ENCODE measurements around the gene CEBPZOS.

The CEBPZOS gene

DNA sequence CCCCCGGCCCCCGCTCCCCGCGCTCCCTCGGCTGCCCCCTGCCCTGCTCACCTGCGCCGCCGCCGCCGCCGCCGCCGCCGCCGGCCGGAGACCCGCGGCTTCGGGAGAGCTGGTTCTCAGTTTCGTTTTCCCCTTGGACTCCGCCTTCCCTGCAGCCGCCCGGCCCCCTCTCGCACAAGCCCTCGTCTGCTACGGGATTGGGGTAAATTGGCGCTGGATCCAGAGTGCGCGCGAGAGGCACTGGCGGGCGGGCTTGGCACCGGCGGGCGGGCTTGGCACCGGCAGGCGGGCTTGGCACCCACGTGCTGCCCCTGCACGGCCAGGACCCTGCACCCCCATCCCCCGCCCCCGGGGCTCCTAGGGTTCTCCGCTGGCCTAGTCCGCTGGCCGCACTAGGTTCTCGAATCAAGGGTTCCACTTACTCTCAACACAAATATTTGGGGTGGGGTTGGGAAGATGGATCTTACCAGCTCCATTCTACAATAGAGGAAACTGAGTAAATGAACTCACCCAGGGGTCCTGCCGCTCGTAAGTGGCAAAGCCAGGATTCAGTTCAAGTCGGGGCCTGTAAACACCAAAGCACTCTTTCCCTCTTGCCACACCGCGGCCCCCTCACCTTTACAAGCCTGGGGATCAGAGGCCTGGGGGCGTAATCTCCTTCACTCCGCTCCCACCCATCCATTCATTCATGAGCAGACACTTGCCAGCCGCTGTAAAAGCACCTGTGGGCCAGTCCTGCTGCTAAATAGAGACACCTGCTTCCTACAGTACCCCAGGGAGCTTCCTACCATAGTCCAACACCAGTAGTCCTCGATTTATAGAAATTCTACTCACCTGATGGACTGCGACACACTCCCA lies 39.2 kb upstream of the CEBPZOS start, which contains the start of gene EIF2AK2:
TSS of gene EIF2AK2 (minus strand) at position 124 of the 858 bp plus-strand sequence. CDS start 9,174 bp downstream, outside the sequence.
- TF ChIP-seq CTCF (IDR thresholded peaks at IDR 0.05; ENCODE audit: insufficient read depth, missing control alignments) = no peak
- DNase-seq (ENCODE audit: insufficient read length, low spot score) (peak; percentile 79), FAIRE-seq (no peak)

DNA sequence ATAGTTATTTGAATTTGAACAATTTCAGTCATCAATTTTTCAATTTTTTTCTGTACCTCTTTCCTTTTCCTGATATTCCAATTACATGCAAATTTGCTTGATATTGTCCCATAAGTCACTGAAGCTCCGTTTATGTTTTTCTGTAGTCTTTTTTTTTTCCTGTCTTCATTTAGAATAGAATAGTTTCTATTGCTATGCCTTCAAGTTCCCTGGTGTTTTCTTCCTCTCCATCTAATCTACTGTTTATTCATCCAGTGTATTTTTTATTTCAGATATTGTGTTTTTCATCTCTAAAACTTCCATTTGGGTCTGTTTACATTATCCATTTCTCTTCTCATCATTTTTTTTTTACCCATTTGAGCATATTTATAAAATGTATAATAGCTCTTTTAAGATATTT lies 31.5 kb upstream of the CEBPZOS start:
- DNase-seq (ENCODE audit: insufficient read length, low spot score) = no peak
- no peak for FAIRE-seq
- no peak for TF ChIP-seq CTCF (IDR thresholded peaks at IDR 0.05; ENCODE audit: insufficient read depth, missing control alignments)

GRCh38 chr2:37167636-37168180 lies 28.6 kb upstream of the CEBPZOS start:
- no peak for TF ChIP-seq CTCF (IDR thresholded peaks at IDR 0.05; ENCODE audit: insufficient read depth, missing control alignments)
- no peak for FAIRE-seq
- DNase-seq (ENCODE audit: insufficient read length, low spot score) = no peak

DNA sequence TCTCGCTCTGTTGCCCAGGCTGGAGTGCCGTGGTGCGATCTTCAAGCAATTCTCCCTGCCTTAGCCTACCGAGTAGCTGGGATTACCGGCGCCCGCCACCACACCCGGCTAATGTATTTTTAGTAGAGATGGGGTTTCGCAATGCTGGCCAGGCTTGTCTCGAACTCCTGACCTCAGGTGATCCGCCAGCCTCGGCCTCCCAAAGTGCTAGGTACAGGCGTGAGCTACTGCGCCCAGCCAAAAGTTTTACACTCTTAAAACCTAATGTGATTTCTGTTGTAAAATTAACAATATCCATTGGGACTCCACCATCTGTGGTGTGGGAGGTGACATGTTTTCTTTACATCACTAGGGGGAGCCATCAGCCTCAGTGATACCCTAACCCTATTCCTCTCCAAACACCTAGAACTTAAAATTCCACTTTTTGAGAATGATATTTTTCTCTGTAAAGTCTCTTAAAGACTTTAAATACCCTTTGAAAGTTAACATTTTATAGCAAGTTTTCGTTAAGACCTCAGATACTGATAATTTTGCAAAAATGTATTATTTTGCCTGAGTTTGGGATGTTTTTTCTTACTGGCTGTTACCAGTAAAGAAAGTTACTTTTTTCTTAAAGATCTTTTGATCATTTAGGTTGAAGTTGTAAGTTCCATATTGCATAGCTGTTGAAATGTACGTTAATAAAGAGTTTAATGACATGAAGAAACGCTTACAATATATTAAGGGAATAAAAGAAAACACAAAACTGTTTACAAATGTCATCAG lies 27.9 kb upstream of the CEBPZOS start:
- TF ChIP-seq CTCF (IDR thresholded peaks at IDR 0.05; ENCODE audit: insufficient read depth, missing control alignments) = peak; percentile 77
- peak; percentile 39 for DNase-seq (ENCODE audit: insufficient read length, low spot score)
- no peak for FAIRE-seq

DNA sequence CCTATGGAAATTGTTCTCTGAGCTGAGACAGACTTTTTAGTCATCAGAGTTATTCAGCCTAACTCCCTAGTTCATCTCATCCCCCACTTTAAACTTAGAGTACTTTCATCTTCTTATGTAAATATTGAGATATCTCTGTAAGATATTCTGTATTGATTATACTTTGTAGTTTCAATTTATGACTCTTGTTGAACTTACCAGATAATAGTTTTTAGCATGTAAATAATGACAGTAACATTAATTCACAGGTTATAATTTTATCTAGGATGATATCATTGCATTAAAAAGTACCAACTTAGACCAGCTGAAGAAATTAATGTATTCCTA lies 24.7 kb upstream of the CEBPZOS start:
- no peak for TF ChIP-seq CTCF (IDR thresholded peaks at IDR 0.05; ENCODE audit: insufficient read depth, missing control alignments)
- no peak for DNase-seq (ENCODE audit: insufficient read length, low spot score)
- FAIRE-seq = no peak

DNA sequence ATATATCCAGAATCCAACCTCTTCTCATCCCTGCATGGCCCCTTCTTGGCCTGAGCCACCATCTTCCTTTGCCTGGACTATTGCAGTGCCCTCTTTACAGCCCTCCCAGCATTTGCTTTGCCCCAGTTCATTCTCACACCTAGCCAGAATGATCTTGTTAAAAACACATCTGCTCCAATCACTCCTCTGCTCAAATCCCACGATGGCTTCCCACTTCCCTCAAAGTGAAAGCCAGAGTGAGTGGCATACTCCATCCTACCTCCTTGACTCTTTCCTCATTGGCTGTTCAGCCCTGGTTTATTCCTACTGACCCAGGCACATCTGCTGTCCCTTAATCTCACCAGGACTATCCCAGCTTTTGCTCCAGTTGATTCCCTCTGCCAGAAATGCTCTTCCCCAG lies 22.6 kb upstream of the CEBPZOS start:
- TF ChIP-seq CTCF (IDR thresholded peaks at IDR 0.05; ENCODE audit: insufficient read depth, missing control alignments) = no peak
- FAIRE-seq (no peak), DNase-seq (ENCODE audit: insufficient read length, low spot score) (no peak)

Data from D721Med (cell line).